Activated T-helper 1 cell treated with anti-CD3 and anti-CD28 coated beads, Interleukin-12 subunit alpha, Interleukin-12 subunit beta, Interleukin-2, Interleukin-4 antibody, amounts not matched to agents 30 ng/mL and 10 ng/mL and 1 ng/mL, durations not matched to agents 14 hours and 24 hours and 36 hours (primary cell): Measurements from ENCODE around the gene NR6A1. TPM values are rescaled to one million over a fixed set of nuclear protein-coding genes. Genes with fewer than 3 reads are reported as not detected.

Source experiments
- DNase-seq: peaks from one replicate; pipeline ENCODE4 v3.0.0; 2021; ENCODE audit warnings: low spot score
- H3K27ac Mint-ChIP-seq: one replicate; pipeline ENCODE4 v1.8.0; 2021; ENCODE audit warnings: mild to moderate bottlenecking, mixed read lengths
- H3K27me3 Mint-ChIP-seq: one replicate; pipeline ENCODE4 v1.8.0; 2022; ENCODE audit warnings: mild to moderate bottlenecking, moderate library complexity, mixed read lengths; ENCODE audit not compliant: insufficient read depth
- H3K36me3 Mint-ChIP-seq: one replicate; pipeline ENCODE4 v1.8.0; 2021; ENCODE audit warnings: low read depth, mixed read lengths
- H3K4me1 Mint-ChIP-seq: one replicate; pipeline ENCODE4 v1.8.0; 2021; ENCODE audit warnings: low read depth, mixed read lengths
- H3K4me3 Mint-ChIP-seq: one replicate; pipeline ENCODE4 v1.8.0; 2021; ENCODE audit warnings: mild to moderate bottlenecking, moderate library complexity, mixed read lengths
- H3K9me3 Mint-ChIP-seq: one replicate; pipeline ENCODE4 v1.8.0; 2021; ENCODE audit warnings: mixed read lengths
- intact Hi-C: fragments of 100-400 bp; cut with micrococcal nuclease; formaldehyde crosslinking; loops from one replicate; pipeline ENCODE4 v1.15.1; 2024
- total RNA-seq: library from RNA; stranded (reverse); gene quantifications from 2 replicates; pipeline ENCODE4 v1.2.3, GENCODE V29; 2022

Gene NR6A1
- 1.7 and 2.3 TPM in 2 replicates for total RNA-seq

GRCh38 chr9:124771021-124771866, at the start of gene NR6A1:
TSS of gene NR6A1 (minus strand) at chr9:124771311.
- peak; percentile 92 for DNase-seq
- no peaks in the 10 kb centered on the region for H3K36me3 Mint-ChIP-seq
- H3K4me1 Mint-ChIP-seq, result peaks cover 51% of the 10 kb centered on the region
- peak within 1 kb of the TSS; percentile 91 for H3K4me3 Mint-ChIP-seq
- peak within 1 kb of the TSS; percentile 83 for H3K27ac Mint-ChIP-seq
- peaks cover 66% of the 10 kb centered on the region for H3K27me3 Mint-ChIP-seq
- no peaks in the 10 kb centered on the region for H3K9me3 Mint-ChIP-seq
- intact Hi-C loops, result loop anchor here (1.0 to 5.0 kb wide), 8 partner anchors 90 to 976 kb away; partner anchors contain the start of genes GAPVD1, HSPA5, PBX3 and PPP6C

DNA sequence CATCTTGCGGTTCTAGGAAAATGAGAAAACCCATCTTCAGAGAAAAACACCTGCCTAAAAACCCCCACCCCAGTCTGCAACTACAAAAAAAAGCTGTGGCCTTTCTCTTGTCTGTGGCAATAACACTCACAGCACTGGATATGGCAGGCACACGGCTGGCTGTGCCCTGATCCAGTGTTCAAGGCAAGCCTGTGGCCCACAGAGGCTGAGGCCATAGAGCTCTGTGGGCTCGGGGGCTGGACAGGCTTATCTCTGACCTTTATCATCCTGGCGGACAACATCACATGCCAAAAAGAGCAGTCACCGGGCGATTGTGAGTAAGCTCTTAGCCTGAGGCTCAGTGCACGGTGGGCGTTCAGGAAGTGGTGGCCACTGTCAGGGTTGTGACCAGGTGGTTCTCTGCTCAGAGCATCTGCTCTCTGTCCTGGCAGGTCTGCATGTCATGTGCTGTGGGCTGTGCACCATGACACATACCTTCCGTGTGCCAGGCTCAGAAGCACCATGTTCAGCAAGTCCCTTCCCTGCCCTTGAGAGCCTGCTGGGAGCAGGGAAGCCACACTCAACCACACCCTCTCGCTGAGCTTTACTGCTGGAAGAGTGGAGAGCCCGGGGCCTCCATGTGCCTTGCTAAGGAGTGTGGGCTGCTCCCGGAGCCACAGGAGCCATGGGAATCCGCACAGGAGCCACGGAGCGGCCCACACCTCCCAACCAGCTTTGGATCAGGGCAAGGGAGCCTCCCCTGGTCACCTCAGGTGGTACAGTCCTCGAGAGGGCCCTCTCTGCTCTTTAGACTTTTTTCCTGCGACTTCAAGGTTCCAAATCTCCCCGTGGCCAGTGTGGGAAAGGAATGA, 47.5 kb upstream of the NR6A1 start:
- DNase-seq, result no peak
- intact Hi-C loops, result no loop called here
- Mint-ChIP-seq H3K4me3 (no peak overlapping the region), H3K9me3 (no peaks in the 10 kb centered on the region), H3K27me3 (peaks cover 6% of the 10 kb centered on the region), H3K4me1 (peaks cover 10% of the 10 kb centered on the region), H3K27ac (peak overlapping the region; percentile 12), H3K36me3 (no peaks in the 10 kb centered on the region)

GRCh38 chr9:124815601-124816000, 44.5 kb upstream of the NR6A1 start:
- Mint-ChIP-seq H3K27ac (no peak overlapping the region), H3K27me3 (peaks cover 6% of the 10 kb centered on the region), H3K36me3 (no peaks in the 10 kb centered on the region), H3K4me3 (no peak overlapping the region), H3K9me3 (no peaks in the 10 kb centered on the region), H3K4me1 (peaks cover 10% of the 10 kb centered on the region)
- intact Hi-C loops, result no loop called here
- no peak for DNase-seq

GRCh38 chr9:124814164-124814535, 43.0 kb upstream of the NR6A1 start:
- H3K4me1 Mint-ChIP-seq, result peaks cover 10% of the 10 kb centered on the region
- intact Hi-C loops, result no loop called here
- H3K4me3 Mint-ChIP-seq, result no peak overlapping the region
- no peaks in the 10 kb centered on the region for H3K9me3 Mint-ChIP-seq
- H3K36me3 Mint-ChIP-seq, result no peaks in the 10 kb centered on the region
- no peak overlapping the region for H3K27ac Mint-ChIP-seq
- peaks cover 6% of the 10 kb centered on the region for H3K27me3 Mint-ChIP-seq
- DNase-seq, result no peak

DNA sequence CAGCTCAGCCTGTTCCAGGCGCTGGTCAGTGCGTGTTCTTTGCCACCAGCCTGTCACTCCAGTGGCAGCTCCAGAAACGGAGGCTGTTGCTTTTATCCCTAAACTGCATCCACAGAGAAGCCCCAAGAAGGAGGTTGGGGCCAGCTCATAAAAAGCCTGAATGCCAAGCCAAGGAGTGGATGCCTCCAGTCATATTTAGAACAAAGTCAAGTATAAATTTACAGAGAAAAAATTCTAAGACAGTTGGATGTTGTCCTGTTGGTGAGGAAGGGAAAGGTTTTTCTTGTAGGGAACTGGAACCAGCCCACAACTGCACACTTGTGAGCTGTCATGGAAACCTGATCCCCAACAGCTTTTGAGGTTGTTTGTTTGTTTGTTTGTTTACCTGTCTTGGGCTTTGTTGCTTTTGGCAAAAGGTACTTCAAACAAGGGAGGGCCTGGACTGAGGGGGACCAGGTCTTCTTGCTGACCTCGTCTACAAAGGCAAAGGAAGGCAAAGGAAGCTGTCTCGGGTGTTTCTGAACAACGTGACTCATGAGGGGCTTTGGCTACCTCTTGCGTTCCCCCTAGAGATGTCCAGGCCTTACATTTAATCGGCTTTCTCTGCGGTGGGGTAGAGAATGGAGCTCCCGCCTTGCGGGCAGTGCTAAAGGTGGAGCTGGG, 42.5 kb upstream of the NR6A1 start:
- Mint-ChIP-seq H3K4me1 (peaks cover 8% of the 10 kb centered on the region), H3K9me3 (no peaks in the 10 kb centered on the region), H3K27ac (no peak overlapping the region), H3K27me3 (peaks cover 6% of the 10 kb centered on the region), H3K36me3 (no peaks in the 10 kb centered on the region), H3K4me3 (no peak overlapping the region)
- no peak for DNase-seq
- intact Hi-C loops, result no loop called here

GRCh38 chr9:124813041-124813440, 41.9 kb upstream of the NR6A1 start:
- intact Hi-C loops, result no loop called here
- Mint-ChIP-seq H3K27me3 (peaks cover 6% of the 10 kb centered on the region), H3K4me3 (no peak overlapping the region), H3K36me3 (no peaks in the 10 kb centered on the region), H3K27ac (no peak overlapping the region), H3K9me3 (no peaks in the 10 kb centered on the region), H3K4me1 (peaks cover 2% of the 10 kb centered on the region)
- no peak for DNase-seq

DNA sequence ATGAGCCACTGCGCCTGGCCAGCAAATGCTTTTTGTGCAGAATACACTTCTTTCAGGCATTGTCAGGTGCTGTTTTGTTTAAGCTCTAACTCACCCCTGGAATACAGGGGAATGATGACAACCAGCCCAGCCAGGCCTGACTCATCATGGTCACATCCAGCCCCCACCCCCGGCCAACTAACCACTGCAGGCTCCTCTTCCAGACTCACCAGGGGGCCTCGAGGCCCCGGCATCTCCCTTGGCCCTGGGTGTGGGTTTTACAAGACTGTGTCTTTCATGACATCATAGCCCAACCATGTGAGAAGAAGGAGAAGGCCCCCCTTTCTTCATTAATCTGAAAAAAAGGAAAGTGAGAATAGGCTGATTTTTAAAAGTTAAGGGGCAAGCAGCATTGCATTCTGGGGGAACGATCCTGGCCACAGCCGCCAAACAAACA, 41.3 kb upstream of the NR6A1 start:
- Mint-ChIP-seq H3K9me3 (no peaks in the 10 kb centered on the region), H3K27me3 (peaks cover 6% of the 10 kb centered on the region), H3K4me1 (no peaks in the 10 kb centered on the region), H3K4me3 (no peak overlapping the region), H3K36me3 (no peaks in the 10 kb centered on the region), H3K27ac (no peak overlapping the region)
- DNase-seq, result no peak
- intact Hi-C loops, result no loop called here

- DNase-seq, result no peak
- no peaks in the 10 kb centered on the region for H3K36me3 Mint-ChIP-seq
- no peaks in the 10 kb centered on the region for H3K4me1 Mint-ChIP-seq
- no peak overlapping the region for H3K4me3 Mint-ChIP-seq
- no peaks in the 10 kb centered on the region for H3K9me3 Mint-ChIP-seq
- peaks cover 2% of the 10 kb centered on the region for H3K27me3 Mint-ChIP-seq
- no peak overlapping the region for H3K27ac Mint-ChIP-seq
- intact Hi-C loops, result no loop called here
Observed at GRCh38 chr9:124810663-124811355, 39.7 kb upstream of the NR6A1 start.

DNA sequence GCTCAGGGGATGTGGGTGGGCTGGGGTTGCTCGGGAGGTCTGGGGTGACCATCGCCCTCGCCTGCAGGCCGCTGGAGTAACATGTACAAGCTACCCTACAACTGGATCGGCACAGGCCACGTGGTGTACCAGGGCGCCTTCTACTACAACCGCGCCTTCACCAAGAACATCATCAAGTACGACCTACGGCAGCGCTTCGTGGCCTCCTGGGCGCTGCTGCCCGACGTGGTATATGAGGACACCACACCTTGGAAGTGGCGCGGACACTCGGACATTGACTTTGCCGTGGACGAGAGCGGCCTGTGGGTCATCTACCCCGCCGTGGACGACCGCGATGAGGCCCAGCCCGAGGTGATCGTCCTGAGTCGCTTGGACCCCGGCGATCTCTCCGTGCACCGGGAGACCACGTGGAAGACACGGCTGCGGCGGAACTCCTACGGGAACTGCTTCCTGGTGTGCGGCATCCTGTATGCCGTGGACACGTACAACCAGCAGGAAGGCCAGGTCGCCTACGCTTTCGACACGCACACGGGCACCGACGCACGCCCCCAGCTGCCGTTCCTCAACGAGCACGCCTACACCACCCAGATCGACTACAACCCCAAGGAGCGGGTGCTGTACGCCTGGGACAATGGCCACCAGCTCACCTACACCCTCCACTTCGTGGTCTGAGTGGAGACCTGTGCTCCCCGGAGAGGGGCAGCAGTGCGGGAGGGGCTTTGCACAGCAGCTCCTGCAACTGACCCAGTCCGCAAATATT, 38.8 kb upstream of the NR6A1 start:
- H3K9me3 Mint-ChIP-seq, result no peaks in the 10 kb centered on the region
- no peak overlapping the region for H3K4me3 Mint-ChIP-seq
- no peak for DNase-seq
- peaks cover 5% of the 10 kb centered on the region for H3K27me3 Mint-ChIP-seq
- no peaks in the 10 kb centered on the region for H3K36me3 Mint-ChIP-seq
- no peaks in the 10 kb centered on the region for H3K4me1 Mint-ChIP-seq
- intact Hi-C loops, result no loop called here
- H3K27ac Mint-ChIP-seq, result no peak overlapping the region

GRCh38 chr9:124809211-124809610, 38.1 kb upstream of the NR6A1 start:
- peaks cover 7% of the 10 kb centered on the region for H3K27me3 Mint-ChIP-seq
- no peaks in the 10 kb centered on the region for H3K9me3 Mint-ChIP-seq
- no peak overlapping the region for H3K27ac Mint-ChIP-seq
- H3K36me3 Mint-ChIP-seq, result no peaks in the 10 kb centered on the region
- no peak for DNase-seq
- intact Hi-C loops, result no loop called here
- H3K4me3 Mint-ChIP-seq, result no peak overlapping the region
- H3K4me1 Mint-ChIP-seq, result no peaks in the 10 kb centered on the region

DNA sequence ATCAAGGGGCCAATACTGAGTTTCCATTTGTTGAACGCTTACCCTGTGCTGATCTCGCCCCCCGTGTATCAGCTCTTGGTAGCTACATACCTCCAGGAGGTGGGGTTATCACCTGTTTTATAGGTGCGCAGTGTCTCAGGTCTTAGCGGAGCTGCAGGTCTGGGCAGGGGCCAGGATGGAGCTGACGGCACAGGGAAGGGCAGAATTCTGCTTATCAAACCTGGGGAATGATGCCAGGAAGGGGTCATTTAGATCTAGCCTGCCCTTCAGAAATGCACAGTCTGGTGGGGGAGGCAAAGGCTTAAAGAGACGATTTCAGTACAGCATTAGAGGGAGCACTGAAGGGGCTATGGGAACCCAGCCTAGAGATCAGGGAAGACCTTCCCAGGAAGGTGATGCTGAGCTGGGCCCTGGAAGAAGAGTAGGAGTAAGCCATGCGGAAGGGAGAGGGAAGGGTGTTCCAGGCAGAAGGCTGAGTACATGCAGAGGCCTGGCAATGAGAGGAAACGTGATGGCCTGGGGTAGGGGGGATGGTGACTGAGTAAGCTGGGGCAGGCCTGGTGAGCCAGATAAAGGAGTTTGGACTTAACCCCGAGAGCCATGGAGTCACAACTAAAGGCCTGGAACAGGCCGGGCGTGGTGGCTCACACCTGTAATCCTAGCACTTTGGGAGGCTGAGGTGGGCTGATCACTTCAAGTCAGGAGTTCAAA, 37.3 kb upstream of the NR6A1 start:
- no peaks in the 10 kb centered on the region for H3K36me3 Mint-ChIP-seq
- peaks cover 7% of the 10 kb centered on the region for H3K27me3 Mint-ChIP-seq
- no peak overlapping the region for H3K27ac Mint-ChIP-seq
- intact Hi-C loops, result no loop called here
- no peaks in the 10 kb centered on the region for H3K4me1 Mint-ChIP-seq
- no peaks in the 10 kb centered on the region for H3K9me3 Mint-ChIP-seq
- no peak for DNase-seq
- no peak overlapping the region for H3K4me3 Mint-ChIP-seq
